Occipital lobe (tissue), 2 donors: ENCODE data around the gene ASZ1. TPM values are rescaled to one million over a fixed set of nuclear protein-coding genes. Genes with fewer than 3 reads are reported as not detected.

Experiments used
- DNase-seq: peaks from one replicate; lab custom pipeline; 2025; lab: John Stamatoyannopoulos, UW
- total RNA-seq: library from RNA; depleted of rRNA; stranded (reverse); fragments of >200 nt; gene quantifications from one replicate; pipeline ENCODE4 v1.2.3, GENCODE V29; 2014

Gene ASZ1
- total RNA-seq, 1 donor from 2014 or later, result not detected

GRCh38 chr7:117402109-117402508, 25.2 kb downstream of the ASZ1 start:
- no peak for DNase-seq

- DNase-seq, result no peak
Measured at GRCh38 chr7:117401293-117402002, 25.8 kb downstream of the ASZ1 start.

- DNase-seq, result no peak
Measured at GRCh38 chr7:117399820-117400422, 27.4 kb downstream of the ASZ1 start.

- DNase-seq, result no peak
Measured at GRCh38 chr7:117395743-117396142, 31.6 kb downstream of the ASZ1 start.

- DNase-seq, result no peak
Measured at GRCh38 chr7:117393781-117394180, 33.5 kb downstream of the ASZ1 start.

- no peak for DNase-seq
Measured at GRCh38 chr7:117389871-117390270, 37.4 kb downstream of the ASZ1 start.

- no peak for DNase-seq
Measured at GRCh38 chr7:117386110-117386706, 41.1 kb downstream of the ASZ1 start.

GRCh38 chr7:117385363-117386109, 41.8 kb downstream of the ASZ1 start:
- DNase-seq, result no peak

GRCh38 chr7:117384688-117385362, 42.5 kb downstream of the ASZ1 start:
- no peak for DNase-seq

- no peak for DNase-seq
Measured at GRCh38 chr7:117383483-117384189, 43.7 kb downstream of the ASZ1 start.

- DNase-seq, result no peak
Measured at GRCh38 chr7:117383046-117383445, 44.2 kb downstream of the ASZ1 start.

- no peak for DNase-seq
Measured at GRCh38 chr7:117381362-117381761, 45.9 kb downstream of the ASZ1 start.

GRCh38 chr7:117375380-117375779, 51.9 kb downstream of the ASZ1 start:
- no peak for DNase-seq

- DNase-seq, result no peak
Measured at GRCh38 chr7:117372073-117372472, 55.2 kb downstream of the ASZ1 start.

GRCh38 chr7:117364339-117365080, 62.8 kb downstream of the ASZ1 start:
- DNase-seq, result no peak

GRCh38 chr7:117362294-117362888, 64.9 kb downstream of the ASZ1 start:
- DNase-seq, result no peak

GRCh38 chr7:117350027-117350426, 77.3 kb downstream of the ASZ1 start:
- no peak for DNase-seq

GRCh38 chr7:117349570-117349969, 77.7 kb downstream of the ASZ1 start:
- no peak for DNase-seq

GRCh38 chr7:117347962-117348672, 79.2 kb downstream of the ASZ1 start:
- DNase-seq, result no peak
